Midbrain (tissue), 1 donor: ENCODE measurements around the gene FBN2.

Source experiments
- DNase-seq: peaks from one replicate; lab custom pipeline; 2025; lab: John Stamatoyannopoulos, UW

Gene FBN2

DNA sequence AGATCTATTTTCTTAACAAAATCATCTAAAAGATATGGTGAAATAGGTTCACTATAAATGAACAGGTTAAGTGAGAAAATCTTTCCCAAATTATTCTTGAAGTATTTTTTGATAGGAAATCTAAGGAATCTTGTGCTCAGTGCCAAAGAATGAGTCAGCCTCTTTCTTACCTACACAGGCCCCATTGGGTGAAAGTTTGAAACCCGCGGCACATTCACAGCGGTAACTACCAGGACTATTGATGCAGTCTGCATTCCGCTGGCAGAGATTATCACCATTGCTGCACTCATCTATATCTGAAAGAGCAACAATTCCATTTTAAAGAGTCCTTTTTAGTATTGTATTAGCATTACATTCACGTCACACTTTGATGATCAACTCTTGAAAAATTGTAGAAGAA, 232.7 kb downstream of the FBN2 start:
- no peak for DNase-seq

DNA sequence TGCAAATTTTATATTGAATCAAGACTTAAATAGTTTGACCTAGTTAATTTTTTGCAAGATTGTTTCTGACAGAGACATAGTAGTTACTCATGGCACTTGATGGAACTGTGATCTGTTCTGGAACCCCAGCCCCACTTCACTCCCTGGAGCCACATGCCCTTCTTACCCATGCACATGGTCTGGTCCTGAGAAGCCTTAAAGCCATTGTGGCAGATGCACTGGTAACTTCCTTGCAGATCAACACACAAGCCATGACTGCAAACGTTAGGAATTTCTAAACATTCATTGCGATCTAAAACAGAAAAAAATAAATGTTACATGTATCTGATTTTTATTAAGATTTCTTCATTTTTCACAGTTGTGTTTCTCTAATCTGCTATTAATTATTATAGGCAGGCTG, 233.3 kb downstream of the FBN2 start:
- no peak for DNase-seq

GRCh38 chr5:128304088-128304487, 234.0 kb downstream of the FBN2 start:
- DNase-seq = no peak

GRCh38 chr5:128303593-128303992, 234.5 kb downstream of the FBN2 start:
- no peak for DNase-seq

GRCh38 chr5:128300181-128300580, 237.9 kb downstream of the FBN2 start:
- no peak for DNase-seq

- DNase-seq = no peak
Measured at GRCh38 chr5:128290152-128290858, 247.7 kb downstream of the FBN2 start.

DNA sequence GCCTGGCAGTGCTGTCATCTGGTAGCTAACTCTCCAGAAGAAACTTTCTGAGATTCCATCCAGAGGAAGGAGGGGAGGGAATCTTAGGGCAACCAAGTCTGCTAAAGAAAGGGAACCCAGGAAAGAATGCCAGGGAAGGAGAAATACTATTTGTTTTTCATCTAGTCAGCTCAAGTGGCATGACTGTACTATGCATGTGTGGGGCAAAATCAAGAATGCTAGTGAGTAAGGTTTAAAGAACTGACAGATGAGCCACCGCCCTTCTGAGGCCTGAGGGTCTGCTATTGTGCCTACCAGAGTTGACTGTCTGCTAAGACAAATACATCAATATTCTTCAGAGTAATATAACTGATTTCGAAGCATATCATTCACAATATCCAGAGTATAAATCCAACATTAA, 250.3 kb downstream of the FBN2 start:
- no peak for DNase-seq

GRCh38 chr5:128284236-128284635, 253.8 kb downstream of the FBN2 start:
- DNase-seq = no peak

DNA sequence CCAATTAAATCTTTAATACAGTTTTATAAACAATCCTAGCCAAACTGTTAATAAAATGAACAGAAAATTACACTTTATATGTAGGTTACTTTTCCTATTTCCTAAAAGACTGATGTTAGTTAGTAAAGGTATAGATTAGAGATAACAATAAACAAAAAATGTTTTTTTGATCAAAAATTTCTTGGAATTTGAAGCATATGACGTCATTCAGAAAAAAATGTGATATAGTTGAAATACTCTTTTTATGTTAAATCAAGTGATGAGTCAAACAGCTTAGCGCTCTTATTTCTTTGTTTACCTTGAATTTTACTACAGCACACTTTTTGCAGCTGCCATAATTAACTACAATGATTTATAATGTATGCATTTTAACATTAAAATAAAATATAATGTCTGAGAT, 258.7 kb downstream of the FBN2 start:
- DNase-seq = no peak

- no peak for DNase-seq
Measured at GRCh38 chr5:128276537-128277216, 261.4 kb downstream of the FBN2 start.

DNA sequence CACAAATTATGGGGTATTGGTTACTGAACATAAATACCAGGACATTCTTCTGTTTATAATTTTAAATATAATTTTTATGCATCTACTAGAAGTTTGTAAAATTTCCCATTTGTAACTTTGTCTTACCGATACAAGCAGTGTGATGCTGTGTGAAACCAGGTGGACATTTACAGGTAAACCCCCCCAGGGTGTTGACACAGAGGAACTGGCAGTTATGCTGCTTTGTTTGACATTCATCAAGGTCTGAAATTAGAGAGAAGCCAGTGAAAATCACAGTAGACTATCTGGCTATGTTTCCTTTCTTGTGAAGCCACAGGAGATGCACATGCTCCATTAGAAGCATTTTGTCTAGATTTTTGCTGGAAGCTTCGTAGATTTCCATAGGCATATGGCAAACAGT, 263.6 kb downstream of the FBN2 start:
- DNase-seq = no peak

DNA sequence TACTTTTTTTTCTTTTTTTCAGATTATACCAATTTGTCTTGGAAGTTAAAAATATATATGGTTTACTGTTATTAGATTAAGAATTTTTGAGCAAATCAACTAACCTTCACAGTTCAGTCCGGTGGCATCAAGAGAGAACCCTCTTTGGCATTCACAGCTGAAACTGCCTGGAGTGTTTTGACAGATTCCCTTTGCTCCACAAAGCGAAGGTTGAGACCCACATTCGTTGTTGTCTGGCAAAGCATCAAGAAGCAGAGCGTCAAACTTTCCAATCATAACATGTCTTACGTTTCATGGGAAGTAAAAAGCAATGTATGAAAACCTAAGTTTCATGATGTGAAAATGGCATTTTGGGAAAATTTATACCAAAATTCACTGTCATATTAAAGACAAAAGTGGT, 264.3 kb downstream of the FBN2 start:
- DNase-seq = no peak

GRCh38 chr5:128271859-128272464, 266.1 kb downstream of the FBN2 start:
- DNase-seq = no peak

DNA sequence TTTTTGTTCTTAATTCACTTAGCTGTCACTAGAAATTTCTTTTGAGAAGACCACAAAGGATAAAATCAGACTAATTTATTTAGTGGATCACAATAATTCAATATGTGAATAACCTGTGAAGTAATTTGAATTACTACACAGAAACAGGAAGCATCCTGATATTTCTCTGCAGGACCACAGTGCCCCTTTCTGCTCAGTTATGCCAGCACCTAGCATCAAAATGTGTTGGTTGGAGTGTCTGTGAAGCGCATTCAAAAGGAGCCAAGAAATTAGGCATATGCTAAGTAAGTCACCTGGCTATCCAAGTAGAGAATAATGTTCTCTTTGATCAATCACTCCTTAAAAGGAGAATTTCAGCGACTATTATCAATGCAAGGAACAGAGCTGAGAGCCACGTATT, 267.0 kb downstream of the FBN2 start:
- DNase-seq = no peak

GRCh38 chr5:128264564-128265360, 273.3 kb downstream of the FBN2 start:
- DNase-seq = no peak

- no peak for DNase-seq
Measured at GRCh38 chr5:128263357-128263756, 274.7 kb downstream of the FBN2 start.

DNA sequence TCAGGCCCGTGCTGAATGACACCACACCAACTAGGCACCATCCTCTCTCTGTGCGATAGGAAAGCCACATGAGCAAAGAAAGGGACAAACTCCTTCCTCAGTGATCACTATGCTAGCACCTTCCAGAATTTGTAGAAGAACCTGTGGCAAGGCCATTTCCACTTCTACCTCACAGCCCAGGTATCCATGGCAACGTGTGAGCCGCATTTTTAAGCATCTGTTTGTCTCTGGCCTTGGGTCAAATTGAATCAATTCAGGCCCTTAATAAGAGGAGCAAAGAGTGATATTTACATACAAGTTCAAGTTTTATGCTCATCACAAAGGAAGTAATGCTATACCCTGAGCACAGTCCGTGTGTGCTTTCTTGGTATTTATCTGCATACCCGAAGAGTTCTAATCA, 275.1 kb downstream of the FBN2 start:
- DNase-seq = no peak

- DNase-seq = no peak
Measured at GRCh38 chr5:128259607-128260021, 278.4 kb downstream of the FBN2 start.

- no peak for DNase-seq
Measured at GRCh38 chr5:128258372-128258771, 279.7 kb downstream of the FBN2 start.

- no peak for DNase-seq
Measured at GRCh38 chr5:128257076-128257475, 281.0 kb downstream of the FBN2 start.

- DNase-seq = no peak
Measured at GRCh38 chr5:128254789-128255188, 283.3 kb downstream of the FBN2 start.

GRCh38 chr5:128253880-128254279, 284.2 kb downstream of the FBN2 start:
- DNase-seq = no peak

DNA sequence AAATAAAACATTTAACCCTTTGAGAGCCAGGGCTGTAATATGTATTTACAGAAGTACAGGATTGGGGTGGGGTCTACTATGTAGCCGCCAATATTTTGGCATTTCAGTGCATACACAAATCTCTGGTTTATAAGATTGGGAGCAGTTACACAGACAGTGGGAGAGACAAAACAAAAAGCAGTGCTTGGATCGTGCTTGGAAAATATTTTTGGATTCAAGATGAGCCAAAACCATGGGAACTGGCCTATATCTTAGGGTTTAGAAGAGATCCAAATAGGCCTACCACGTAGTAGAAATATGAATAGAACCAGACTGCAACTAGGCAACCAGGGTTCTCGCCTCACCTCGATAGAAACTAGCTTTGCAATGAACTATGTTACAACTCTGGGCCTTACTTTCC, 284.9 kb downstream of the FBN2 start:
- DNase-seq = no peak
